SK-N-SH (cell line): ENCODE results near the gene SLC16A8. TPM values are rescaled to one million over a fixed set of nuclear protein-coding genes. Genes with fewer than 3 reads are reported as not detected.

ENCODE experiments used
- CTCF ChIA-PET: fragments of 300-600, 350-600 bp; formaldehyde crosslinking; extraction: SDS; loops from one replicate; lab custom pipeline; 2021; lab: Yijun Ruan, JAX
- POLR2A ChIA-PET: fragments of 350-600 bp; sonication (Branson Sonifier 250); formaldehyde crosslinking; extraction: SDS; loops from one replicate; lab custom pipeline; 2020; ENCODE audit warnings: antibody characterized with exemption, inconsistent platforms; lab: Yijun Ruan, JAX
- DNase-seq: peaks from one replicate; pipeline ENCODE4 v3.0.0; 2012
- H2AFZ ChIP-seq: fragments of 200-600 bp; sonication (generic); 2 replicates; pipeline ENCODE4 v1.8.1; 2016; ENCODE audit warnings: antibody characterized with exemption, mild to moderate bottlenecking, low read depth
- H3F3A ChIP-seq: fragments of 200-600 bp; sonication (generic); replicated peaks from 2 replicates; pipeline ENCODE3; 2016; ENCODE audit warnings: antibody characterized with exemption, mild to moderate bottlenecking; ENCODE audit not compliant: insufficient read depth
- H3K27ac ChIP-seq, 2 experiments: fragments of 200-500 bp in 1 of 2; fragments of 200-600 bp in 1 of 2; sonication (Bioruptor generic) in 1 of 2; sonication (generic), shearing (Covaris generic) in 1 of 2; 2 replicates each; pipeline versions ENCODE4 v1.5.1 to v1.6.1; 2014 to 2016; ENCODE audit warnings: low read depth in 2 of 2, inconsistent platforms in 1 of 2, low read length in 1 of 2, mild to moderate bottlenecking in 1 of 2, mixed read lengths in 1 of 2
- H3K27me3 ChIP-seq: fragments of 200-600 bp; sonication (generic), shearing (Covaris generic); 2 replicates; pipeline ENCODE4 v1.6.1; 2016; ENCODE audit warnings: mixed run types; ENCODE audit not compliant: insufficient read depth
- H3K36me3 ChIP-seq, 2 experiments: fragments of 200-500 bp in 1 of 2; fragments of 200-600 bp in 1 of 2; sonication (Bioruptor generic) in 1 of 2; sonication (generic) in 1 of 2; replicated peaks in 1 of 2; 2 replicates each; pipeline versions ENCODE3 to v1.5.1; 2014 to 2016; ENCODE audit warnings: low read length in 1 of 2, mild to moderate bottlenecking in 1 of 2; ENCODE audit not compliant: insufficient read depth in 2 of 2, control insufficient read depth in 1 of 2
- H3K4me1 ChIP-seq, 2 experiments: fragments of 200-500 bp in 1 of 2; fragments of 200-600 bp in 1 of 2; sonication (Bioruptor generic) in 1 of 2; sonication (generic), shearing (Covaris generic) in 1 of 2; 2 replicates each; pipeline versions ENCODE4 v1.5.1 to v1.6.1; 2014 to 2016; ENCODE audit warnings: low read depth in 1 of 2, low read length in 1 of 2, mixed run types in 1 of 2; ENCODE audit not compliant: insufficient read depth in 2 of 2, control insufficient read depth in 1 of 2
- H3K4me2 ChIP-seq: fragments of 200-600 bp; sonication (generic), shearing (Covaris generic); 2 replicates; pipeline ENCODE4 v1.6.1; 2017; ENCODE audit warnings: mixed run types
- H3K4me3 ChIP-seq, 2 experiments: fragments of 200-500 bp in 1 of 2; fragments of 200-600 bp in 1 of 2; sonication (Bioruptor generic) in 1 of 2; sonication (generic), shearing (Covaris generic) in 1 of 2; 2 replicates each; pipeline versions ENCODE4 v1.5.1 to v1.8.1; 2014 to 2016; ENCODE audit warnings: low read depth in 2 of 2, inconsistent platforms in 1 of 2, low read length in 1 of 2, mild to moderate bottlenecking in 1 of 2, mixed read lengths in 1 of 2, moderate library complexity in 1 of 2
- H3K79me2 ChIP-seq: fragments of 200-600 bp; sonication (generic); 2 replicates; pipeline ENCODE4 v1.8.1; 2017; ENCODE audit warnings: mild to moderate bottlenecking; ENCODE audit not compliant: insufficient read depth
- H3K9ac ChIP-seq: fragments of 200-600 bp; sonication (generic); 2 replicates; pipeline ENCODE4 v1.6.1; 2017; ENCODE audit warnings: mixed run types
- H3K9me2 ChIP-seq: fragments of 200-600 bp; sonication (generic); 2 replicates; pipeline ENCODE4 v1.6.1; 2017; ENCODE audit warnings: mixed run types
- H3K9me3 ChIP-seq: fragments of 200-600 bp; sonication (generic); 2 replicates; pipeline ENCODE4 v1.6.1; 2017; ENCODE audit warnings: mixed run types, mild to moderate bottlenecking, moderate library complexity
- H4K20me1 ChIP-seq: fragments of 200-600 bp; sonication (generic); 2 replicates; pipeline ENCODE4 v1.6.1; 2017; ENCODE audit warnings: mild to moderate bottlenecking, mixed run types; ENCODE audit not compliant: insufficient read depth
- ELF1 ChIP-seq: IDR thresholded peaks from 2 replicates; pipeline ENCODE4 v1.4.0; 2012
- FOSL2 ChIP-seq: IDR thresholded peaks from 2 replicates; pipeline ENCODE4 v1.4.0; 2012; ENCODE audit warnings: low read depth, mild to moderate bottlenecking, moderate library complexity, borderline replicate concordance
- FOXJ3 ChIP-seq: sonication (generic); formaldehyde crosslinking; IDR thresholded peaks from 2 replicates; pipeline ENCODE4 v1.5.1; 2020; ENCODE audit warnings: mild to moderate bottlenecking, missing genetic modification reagents
- GABPA ChIP-seq: IDR thresholded peaks from 2 replicates; pipeline ENCODE4 v1.4.0; 2012; ENCODE audit warnings: low read depth, mild to moderate bottlenecking
- JUND ChIP-seq: IDR thresholded peaks from 2 replicates; pipeline ENCODE4 v1.4.0; 2012
- MEF2A ChIP-seq: IDR thresholded peaks from 2 replicates; pipeline ENCODE4 v1.4.0; 2012; ENCODE audit warnings: low read depth, borderline replicate concordance
- MXI1 ChIP-seq: IDR thresholded peaks from 2 replicates; pipeline ENCODE4 v1.6.1; 2012; ENCODE audit warnings: mild to moderate bottlenecking, low read depth, low read length, improper control_type of control experiment
- NFIC ChIP-seq: IDR thresholded peaks from 2 replicates; pipeline ENCODE4 v1.4.0; 2012; ENCODE audit warnings: borderline replicate concordance
- POLR2AphosphoS5 ChIP-seq: IDR thresholded peaks from 2 replicates; pipeline ENCODE4 v1.6.1; 2012; ENCODE audit warnings: low read depth, low read length
- RAD21 ChIP-seq: IDR thresholded peaks from 2 replicates; pipeline ENCODE4 v1.6.1; 2012; ENCODE audit warnings: mild to moderate bottlenecking, low read length
- RFX5 ChIP-seq: IDR thresholded peaks from 2 replicates; pipeline ENCODE4 v1.6.1; 2012; ENCODE audit warnings: mild to moderate bottlenecking, improper control_type of control experiment, low read length
- RXRA ChIP-seq: IDR thresholded peaks from 2 replicates; pipeline ENCODE4 v1.4.0; 2012; ENCODE audit warnings: low read depth, mild to moderate bottlenecking, borderline replicate concordance
- SIN3A ChIP-seq: IDR thresholded peaks from 2 replicates; pipeline ENCODE4 v1.6.1; 2012; ENCODE audit warnings: low read depth, mild to moderate bottlenecking, low read length, moderate library complexity, borderline replicate concordance
- SMC3 ChIP-seq: IDR thresholded peaks from 2 replicates; pipeline ENCODE4 v1.6.1; 2012; ENCODE audit warnings: low read depth, low read length, improper control_type of control experiment
- TEAD4 ChIP-seq: IDR thresholded peaks from 2 replicates; pipeline ENCODE4 v1.4.0; 2012; ENCODE audit warnings: mild to moderate bottlenecking, borderline replicate concordance; ENCODE audit not compliant: insufficient read depth
- YY1 ChIP-seq: IDR thresholded peaks from 2 replicates; pipeline ENCODE4 v1.4.0; 2012; ENCODE audit warnings: low read depth, mild to moderate bottlenecking
- WGBS: methylation state at CpG from one replicate; pipeline ENCODE4 v1.1.6; 2017; ENCODE audit warnings: low lambda C conversion rate; 5-methylcytosine and 5-hydroxymethylcytosine counted together
- polyA plus RNA-seq, 3 experiments: library from polyadenylated mRNA; depleted of rRNA; stranded (reverse); fragments of >200 nt; gene quantifications; 2 replicates each; pipeline ENCODE4 v1.2.3, GENCODE V29; 2012
- TF ChIP-seq, protein P1 (sequence below): IDR thresholded peaks from 2 replicates; pipeline ENCODE4; 2012
- TF ChIP-seq, protein P2 (sequence below): IDR thresholded peaks from 2 replicates; pipeline ENCODE4 v1.4.0; 2012; ENCODE audit warnings: low read depth, borderline replicate concordance
- TF ChIP-seq, protein P3 (sequence below): IDR thresholded peaks from 2 replicates; pipeline ENCODE4 v1.4.0; 2012; ENCODE audit warnings: low read depth, borderline replicate concordance

Gene SLC16A8
- polyA plus RNA-seq, 1 of the 3 experiments (the other 2 are of a cell fraction): not detected

DNA sequence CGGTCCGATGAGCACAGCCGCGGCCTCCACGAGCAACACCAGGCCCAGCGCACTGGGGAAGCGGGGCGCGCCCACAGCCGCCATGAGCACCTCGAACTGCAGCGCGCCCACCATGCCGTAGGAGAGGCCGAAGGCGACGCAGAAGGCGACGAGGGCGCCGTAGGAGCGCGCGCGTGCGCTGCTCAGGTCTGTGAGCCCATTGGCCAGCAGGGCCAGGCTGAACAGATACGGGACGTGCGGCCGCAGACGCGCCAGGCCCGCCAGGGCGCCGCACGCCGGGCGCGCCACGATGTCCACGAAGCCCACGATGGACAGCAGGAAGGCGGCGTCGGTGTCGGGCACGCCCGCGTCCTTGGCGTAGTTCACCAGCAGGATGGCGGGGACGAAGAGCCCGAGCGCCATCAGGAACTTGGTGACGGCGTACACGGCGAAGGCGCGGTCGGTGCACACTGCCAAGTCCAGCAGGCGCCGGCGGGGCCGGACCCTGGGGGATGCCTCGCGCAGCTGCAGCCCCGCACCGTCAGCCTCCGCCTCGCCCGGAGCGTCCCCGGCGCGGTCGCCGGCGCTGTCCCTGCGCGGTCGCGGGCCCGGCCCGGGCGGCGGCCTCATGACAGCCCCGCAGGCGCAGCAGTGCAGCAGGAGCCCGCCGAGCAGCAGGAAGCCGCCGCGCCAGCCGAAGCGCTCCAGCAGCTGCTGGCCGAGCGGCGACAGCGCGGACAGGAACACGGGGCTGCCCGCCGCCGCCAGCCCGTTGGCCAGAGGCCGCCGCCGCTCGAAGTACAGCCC is 2.9 kb downstream of the SLC16A8 start:
- TF ChIP-seq, protein P1, sequence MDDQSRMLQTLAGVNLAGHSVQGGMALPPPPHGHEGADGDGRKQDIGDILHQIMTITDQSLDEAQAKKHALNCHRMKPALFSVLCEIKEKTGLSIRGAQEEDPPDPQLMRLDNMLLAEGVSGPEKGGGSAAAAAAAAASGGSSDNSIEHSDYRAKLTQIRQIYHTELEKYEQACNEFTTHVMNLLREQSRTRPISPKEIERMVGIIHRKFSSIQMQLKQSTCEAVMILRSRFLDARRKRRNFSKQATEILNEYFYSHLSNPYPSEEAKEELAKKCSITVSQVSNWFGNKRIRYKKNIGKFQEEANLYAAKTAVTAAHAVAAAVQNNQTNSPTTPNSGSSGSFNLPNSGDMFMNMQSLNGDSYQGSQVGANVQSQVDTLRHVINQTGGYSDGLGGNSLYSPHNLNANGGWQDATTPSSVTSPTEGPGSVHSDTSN: no peak
- TF ChIP-seq, protein P2, sequence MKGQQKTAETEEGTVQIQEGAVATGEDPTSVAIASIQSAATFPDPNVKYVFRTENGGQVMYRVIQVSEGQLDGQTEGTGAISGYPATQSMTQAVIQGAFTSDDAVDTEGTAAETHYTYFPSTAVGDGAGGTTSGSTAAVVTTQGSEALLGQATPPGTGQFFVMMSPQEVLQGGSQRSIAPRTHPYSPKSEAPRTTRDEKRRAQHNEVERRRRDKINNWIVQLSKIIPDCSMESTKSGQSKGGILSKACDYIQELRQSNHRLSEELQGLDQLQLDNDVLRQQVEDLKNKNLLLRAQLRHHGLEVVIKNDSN: no peak
- no peak for TF ChIP-seq ELF1
- TF ChIP-seq RAD21: no peak
- no peak for TF ChIP-seq FOXJ3
- TF ChIP-seq MXI1: no peak
- no peak for TF ChIP-seq RXRA
- no peak for TF ChIP-seq POLR2AphosphoS5
- TF ChIP-seq, protein P3, sequence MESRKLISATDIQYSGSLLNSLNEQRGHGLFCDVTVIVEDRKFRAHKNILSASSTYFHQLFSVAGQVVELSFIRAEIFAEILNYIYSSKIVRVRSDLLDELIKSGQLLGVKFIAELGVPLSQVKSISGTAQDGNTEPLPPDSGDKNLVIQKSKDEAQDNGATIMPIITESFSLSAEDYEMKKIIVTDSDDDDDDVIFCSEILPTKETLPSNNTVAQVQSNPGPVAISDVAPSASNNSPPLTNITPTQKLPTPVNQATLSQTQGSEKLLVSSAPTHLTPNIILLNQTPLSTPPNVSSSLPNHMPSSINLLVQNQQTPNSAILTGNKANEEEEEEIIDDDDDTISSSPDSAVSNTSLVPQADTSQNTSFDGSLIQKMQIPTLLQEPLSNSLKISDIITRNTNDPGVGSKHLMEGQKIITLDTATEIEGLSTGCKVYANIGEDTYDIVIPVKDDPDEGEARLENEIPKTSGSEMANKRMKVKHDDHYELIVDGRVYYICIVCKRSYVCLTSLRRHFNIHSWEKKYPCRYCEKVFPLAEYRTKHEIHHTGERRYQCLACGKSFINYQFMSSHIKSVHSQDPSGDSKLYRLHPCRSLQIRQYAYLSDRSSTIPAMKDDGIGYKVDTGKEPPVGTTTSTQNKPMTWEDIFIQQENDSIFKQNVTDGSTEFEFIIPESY: no peak
- TF ChIP-seq SMC3: no peak
- Histone ChIP-seq H4K20me1 (no peaks in the 10 kb centered on the region), H3K79me2 (no peaks in the 10 kb centered on the region), H3K4me3 (peak overlapping the region in 1 of 2 experiments; percentile 6; a peak in 1 of 4 replicates), H2AFZ (no peak overlapping the region), H3K27me3 (no peaks in the 10 kb centered on the region), H3F3A (no peaks in the 10 kb centered on the region), H3K27ac (no peak overlapping the region), H3K9me2 (no peaks in the 10 kb centered on the region), H3K9ac (no peak overlapping the region), H3K4me1 (peaks cover 0 to 2% of the 10 kb centered on the region in 2 experiments; a peak in 1 of 4 replicates), H3K9me3 (no peaks in the 10 kb centered on the region), H3K36me3 (no peaks in the 10 kb centered on the region), H3K4me2 (no peak overlapping the region)
- 58% methylated on average over 8 of the region's 110 CpGs for WGBS
- ChIA-PET CTCF (interaction anchor here (0.6 kb wide), 1 partner anchor 274 kb away, joined by 3 read pairs; no protein-coding TSS in a partner anchor), POLR2A (no interaction called here)
- DNase-seq: peak; percentile 76

DNA sequence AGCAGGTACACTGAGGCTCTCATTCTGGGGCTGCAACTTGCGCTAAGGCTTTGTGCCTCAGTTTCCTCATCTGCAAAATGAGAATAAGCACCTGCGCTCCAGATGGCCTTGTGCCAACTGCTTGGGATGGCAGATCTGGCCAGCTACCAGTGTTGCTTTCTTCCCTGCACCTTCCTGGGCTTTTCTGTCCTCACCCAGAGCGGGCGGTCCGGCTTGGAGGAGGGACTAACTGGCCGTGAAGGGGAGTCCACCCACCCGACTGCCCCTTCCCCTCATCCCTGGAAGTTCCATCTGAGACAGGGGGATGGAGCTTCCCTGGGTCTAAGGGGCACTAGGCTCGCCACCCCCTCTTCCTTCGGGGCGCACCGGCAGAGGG is 3.5 kb downstream of the SLC16A8 start:
- no peak overlapping the region for H3K27ac ChIP-seq
- no peak overlapping the region for H3K9ac ChIP-seq
- H3K79me2 ChIP-seq: no peaks in the 10 kb centered on the region
- no peak overlapping the region for H2AFZ ChIP-seq
- H3K4me2 ChIP-seq: no peak overlapping the region
- H3K4me1 ChIP-seq: peaks cover 0 to 2% of the 10 kb centered on the region in 2 experiments; a peak in 1 of 4 replicates
- no peaks in the 10 kb centered on the region for H3F3A ChIP-seq
- no peaks in the 10 kb centered on the region for H3K9me3 ChIP-seq
- ChIA-PET CTCF (interaction anchor here (0.6 kb wide), 1 partner anchor 275 kb away, joined by 3 read pairs; no protein-coding TSS in a partner anchor), POLR2A (no interaction called here)
- H4K20me1 ChIP-seq: no peaks in the 10 kb centered on the region
- TF ChIP-seq JUND (no peak), RFX5 (no peak), MEF2A (no peak), TEAD4 (no peak), FOSL2 (no peak), NFIC (no peak), YY1 (no peak), SIN3A (no peak), GABPA (no peak)
- no peaks in the 10 kb centered on the region for H3K9me2 ChIP-seq
- DNase-seq: no peak
- H3K4me3 ChIP-seq: no peak overlapping the region
- WGBS: no CpG with 5 or more reads among the region's 11 CpGs
- no peaks in the 10 kb centered on the region for H3K27me3 ChIP-seq
- H3K36me3 ChIP-seq: no peaks in the 10 kb centered on the region
